Keratinocyte (primary cell): ENCODE measurements around the gene ADAMTS2. TPM values are rescaled to one million over a fixed set of nuclear protein-coding genes. Genes with fewer than 3 reads are reported as not detected.

Experiments used
- DNase-seq: peaks from one replicate; pipeline ENCODE4 v3.0.0-alpha.2; 2011; ENCODE audit warnings: low read depth, missing footprints, low spot score
- FAIRE-seq: peaks from 2 replicates; lab custom pipeline; 2011; peaks lifted over from hg19 to GRCh38; lab: Jason Lieb, UNC
- H2AFZ ChIP-seq: 2 replicates; pipeline ENCODE4 v1.6.0; 2012; ENCODE audit warnings: low read length, control low read depth, inconsistent platforms; ENCODE audit not compliant: control insufficient read depth
- H3K27ac ChIP-seq: 2 replicates; pipeline ENCODE4 v1.5.1; 2011; ENCODE audit warnings: low read length; ENCODE audit not compliant: control insufficient read depth, insufficient read depth
- H3K27me3 ChIP-seq: 3 replicates; pipeline ENCODE4 v1.6.0; 2011; ENCODE audit warnings: low read length; ENCODE audit not compliant: control insufficient read depth, insufficient read depth; ENCODE audit errors: extremely low read depth
- H3K36me3 ChIP-seq, 2 experiments: 2 replicates in 1 of 2; 3 replicates in 1 of 2; pipeline ENCODE4 v1.5.1; 2011; ENCODE audit warnings: low read length in 2 of 2, mild to moderate bottlenecking in 1 of 2; ENCODE audit not compliant: control insufficient read depth in 2 of 2, insufficient read depth in 2 of 2; ENCODE audit errors: extremely low read depth in 1 of 2
- H3K4me1 ChIP-seq: 3 replicates; pipeline ENCODE4 v1.5.1; 2011; ENCODE audit warnings: low read length; ENCODE audit not compliant: control insufficient read depth, insufficient read depth; ENCODE audit errors: extremely low read depth
- H3K4me2 ChIP-seq: 3 replicates; pipeline ENCODE4 v1.6.0; 2011; ENCODE audit warnings: low read depth, low read length; ENCODE audit not compliant: control insufficient read depth, insufficient read depth; ENCODE audit errors: extremely low read depth
- H3K4me3 ChIP-seq, 3 experiments: fragments of 200-600 bp in 1 of 3; sonication (generic) in 1 of 3; 2 replicates in 2 of 3; 3 replicates in 1 of 3; pipeline ENCODE4 v1.5.1; 2011 to 2016; ENCODE audit warnings: low read length in 3 of 3, mild to moderate bottlenecking in 3 of 3, control low read depth in 2 of 3, inconsistent platforms in 1 of 3, low read depth in 1 of 3, mixed read lengths in 1 of 3, mixed run types in 1 of 3, moderate library complexity in 1 of 3; ENCODE audit not compliant: control insufficient read depth in 2 of 3, insufficient read depth in 2 of 3; ENCODE audit errors: extremely low read depth in 1 of 3
- H3K79me2 ChIP-seq: 2 replicates; pipeline ENCODE4 v1.6.0; 2012; ENCODE audit warnings: low read length; ENCODE audit not compliant: control insufficient read depth, insufficient read depth
- H3K9ac ChIP-seq: 3 replicates; pipeline ENCODE4 v1.6.0; 2011; ENCODE audit warnings: low read length; ENCODE audit not compliant: control insufficient read depth, insufficient read depth; ENCODE audit errors: extremely low read depth
- H3K9me1 ChIP-seq: 3 replicates; pipeline ENCODE4 v1.6.0; 2011; ENCODE audit warnings: low read length; ENCODE audit not compliant: control insufficient read depth, insufficient read depth; ENCODE audit errors: extremely low read depth
- H3K9me3 ChIP-seq: 2 replicates; pipeline ENCODE4 v1.5.1; 2012; ENCODE audit warnings: low read depth, low read length; ENCODE audit not compliant: control insufficient read depth
- H4K20me1 ChIP-seq: 3 replicates; pipeline ENCODE4 v1.6.0; 2011; ENCODE audit warnings: low read length; ENCODE audit not compliant: control insufficient read depth, insufficient read depth; ENCODE audit errors: extremely low read depth
- EZH2 ChIP-seq: IDR thresholded peaks from one replicate; pipeline ENCODE4 v1.6.1; 2012; ENCODE audit warnings: inconsistent platforms, mild to moderate bottlenecking, low read length, moderate library complexity
- dilution Hi-C: fragments of 300-500 bp; cut with MboI; formaldehyde crosslinking; loops from one replicate; pipeline ENCODE4 v1.7.0; 2020; ENCODE audit warnings: low sequenced_read_pairs; ENCODE audit not compliant: extremely low pct_ligation_motif_present
- polyA plus RNA-seq, 5 experiments: library from polyadenylated mRNA; depleted of rRNA in 3 of 5; stranded (reverse) in 3 of 5; stranded (forward) in 1 of 5; unstranded in 1 of 5; fragments of >200 nt; gene quantifications; 1 replicate in 1 of 5; 2 replicates in 3 of 5; 3 replicates in 1 of 5; pipeline versions ENCODE4 v1.2.1 to v1.2.3, GENCODE V29; 2011 to 2012; ENCODE audit warnings: missing spikeins in 2 of 5, low read depth in 1 of 5, low replicate concordance in 1 of 5
- TF ChIP-seq, protein P1 (sequence below), 3 experiments: IDR thresholded peaks in 1 of 3; conservative IDR thresholded peaks in 1 of 3; optimal IDR thresholded peaks in 1 of 3; 2 replicates in 2 of 3; 3 replicates in 1 of 3; pipeline versions ENCODE3 to v1.5.1; 2011; ENCODE audit warnings: low read length in 3 of 3, mild to moderate bottlenecking in 3 of 3, moderate library complexity in 2 of 3, control low read depth in 1 of 3, inconsistent platforms in 1 of 3; ENCODE audit not compliant: insufficient read depth in 2 of 3; ENCODE audit errors: extremely low read depth in 1 of 3

Gene ADAMTS2
- polyA plus RNA-seq, 1 donor (not counting 4 experiments of a cell fraction or from before 2014, with no cell fraction given) = not detected

- FAIRE-seq (no peak), DNase-seq (no peak)
- H4K20me1 ChIP-seq = no peaks in the 10 kb centered on the region
- H3K9me1 ChIP-seq = no peaks in the 10 kb centered on the region
- no peaks in the 10 kb centered on the region for H3K27me3 ChIP-seq
- H3K9me3 ChIP-seq = peaks cover 6% of the 10 kb centered on the region
- H3K79me2 ChIP-seq = no peaks in the 10 kb centered on the region
- H3K4me1 ChIP-seq = no peaks in the 10 kb centered on the region
- no peak overlapping the region for H2AFZ ChIP-seq
- TF ChIP-seq, protein P1, sequence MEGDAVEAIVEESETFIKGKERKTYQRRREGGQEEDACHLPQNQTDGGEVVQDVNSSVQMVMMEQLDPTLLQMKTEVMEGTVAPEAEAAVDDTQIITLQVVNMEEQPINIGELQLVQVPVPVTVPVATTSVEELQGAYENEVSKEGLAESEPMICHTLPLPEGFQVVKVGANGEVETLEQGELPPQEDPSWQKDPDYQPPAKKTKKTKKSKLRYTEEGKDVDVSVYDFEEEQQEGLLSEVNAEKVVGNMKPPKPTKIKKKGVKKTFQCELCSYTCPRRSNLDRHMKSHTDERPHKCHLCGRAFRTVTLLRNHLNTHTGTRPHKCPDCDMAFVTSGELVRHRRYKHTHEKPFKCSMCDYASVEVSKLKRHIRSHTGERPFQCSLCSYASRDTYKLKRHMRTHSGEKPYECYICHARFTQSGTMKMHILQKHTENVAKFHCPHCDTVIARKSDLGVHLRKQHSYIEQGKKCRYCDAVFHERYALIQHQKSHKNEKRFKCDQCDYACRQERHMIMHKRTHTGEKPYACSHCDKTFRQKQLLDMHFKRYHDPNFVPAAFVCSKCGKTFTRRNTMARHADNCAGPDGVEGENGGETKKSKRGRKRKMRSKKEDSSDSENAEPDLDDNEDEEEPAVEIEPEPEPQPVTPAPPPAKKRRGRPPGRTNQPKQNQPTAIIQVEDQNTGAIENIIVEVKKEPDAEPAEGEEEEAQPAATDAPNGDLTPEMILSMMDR (optimal IDR thresholded peaks at IDR 0.05 in 1 of 3, IDR thresholded peaks at IDR 0.05 in 1 of 3, conservative IDR thresholded peaks at IDR 0.05 in 1 of 3; ENCODE audit: extremely low read depth in 1 of 3, insufficient read depth in 2 of 3, low read length in 3 of 3) = no peak
- no peak for TF ChIP-seq EZH2
- no peak overlapping the region for H3K4me2 ChIP-seq
- H3K27ac ChIP-seq = no peak overlapping the region
- H3K9ac ChIP-seq = no peak overlapping the region
- H3K4me3 ChIP-seq = no peak overlapping the region
- H3K36me3 ChIP-seq = no peaks in the 10 kb centered on the region
- dilution Hi-C loops = no loop called here
These were observed 35.4 kb downstream of the ADAMTS2 start for GRCh38 chr5:179309751-179310320.

DNA sequence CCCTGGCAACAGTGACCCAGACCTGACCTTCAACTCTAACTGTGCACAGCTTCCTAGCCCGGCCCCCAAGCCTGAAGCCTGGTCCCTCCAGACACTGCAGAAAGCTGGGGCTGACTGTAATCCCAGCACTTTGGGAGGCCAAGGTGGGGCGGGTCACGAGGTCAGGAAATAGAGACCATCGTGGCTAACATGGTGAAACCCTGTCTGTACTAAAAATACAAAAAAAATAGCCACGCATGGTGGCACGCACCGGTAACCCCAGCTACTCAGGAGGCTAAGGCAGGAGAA is 35.9 kb downstream of the ADAMTS2 start:
- no peak for FAIRE-seq
- H3K9ac ChIP-seq = no peak overlapping the region
- no peak overlapping the region for H3K4me2 ChIP-seq
- dilution Hi-C loops = no loop called here
- no peak overlapping the region for H3K27ac ChIP-seq
- H3K4me3 ChIP-seq = no peak overlapping the region
- peaks cover 6% of the 10 kb centered on the region for H3K9me3 ChIP-seq
- H3K9me1 ChIP-seq = no peaks in the 10 kb centered on the region
- no peak overlapping the region for H2AFZ ChIP-seq
- TF ChIP-seq EZH2 = no peak
- TF ChIP-seq, protein P1 (optimal IDR thresholded peaks at IDR 0.05 in 1 of 3, IDR thresholded peaks at IDR 0.05 in 1 of 3, conservative IDR thresholded peaks at IDR 0.05 in 1 of 3; ENCODE audit: extremely low read depth in 1 of 3, insufficient read depth in 2 of 3, low read length in 3 of 3) = no peak
- H4K20me1 ChIP-seq = no peaks in the 10 kb centered on the region
- H3K36me3 ChIP-seq = no peaks in the 10 kb centered on the region
- DNase-seq = no peak
- no peaks in the 10 kb centered on the region for H3K27me3 ChIP-seq
- no peaks in the 10 kb centered on the region for H3K4me1 ChIP-seq
- no peaks in the 10 kb centered on the region for H3K79me2 ChIP-seq
